WTC11 (cell line): ENCODE results near the gene SH3GL2. TPM values are rescaled to one million over a fixed set of nuclear protein-coding genes. Genes with fewer than 3 reads are reported as not detected.

Source experiments
- ATAC-seq: fragments of 200-7000 bp; cut with Tn5 transposase; 2 replicates; pipeline ENCODE4 v1.10.0; 2021; ENCODE audit warnings: mild to moderate bottlenecking, moderate library complexity
- CTCF ChIA-PET: fragments of 300-600 bp; sonication (Branson Sonifier 250); formaldehyde crosslinking; loops from one replicate; lab custom pipeline; 2021; ENCODE audit warnings: antibody characterized with exemption; lab: Charles Lee
- POLR2A ChIA-PET: fragments of 350-600 bp; sonication (Branson Sonifier 250); formaldehyde crosslinking; loops from one replicate; lab custom pipeline; 2021; ENCODE audit warnings: antibody characterized with exemption; lab: Charles Lee
- DNase-seq: peaks from one replicate; pipeline ENCODE4 v3.0.0; 2021; ENCODE audit warnings: low spot score
- H3K27ac Mint-ChIP-seq: 2 replicates; pipeline ENCODE4 v1.8.0; 2021; ENCODE audit warnings: mixed read lengths
- H3K27me3 Mint-ChIP-seq: 2 replicates; pipeline ENCODE4 v1.8.0; 2021; ENCODE audit warnings: low read depth, mild to moderate bottlenecking, moderate library complexity, mixed read lengths
- H3K36me3 Mint-ChIP-seq: 2 replicates; pipeline ENCODE4 v1.8.0; 2021; ENCODE audit warnings: mixed read lengths
- H3K4me1 Mint-ChIP-seq: 2 replicates; pipeline ENCODE4 v1.8.0; 2022; ENCODE audit warnings: mixed read lengths
- H3K4me3 Mint-ChIP-seq: 2 replicates; pipeline ENCODE4 v1.8.0; 2021; ENCODE audit warnings: mild to moderate bottlenecking, moderate library complexity, mixed read lengths
- H3K9me3 Mint-ChIP-seq: 2 replicates; pipeline ENCODE4 v1.8.0; 2021; ENCODE audit warnings: mixed read lengths
- ETV6 ChIP-seq: sonication (generic); formaldehyde crosslinking; IDR thresholded peaks from 2 replicates; pipeline ENCODE4 v1.8.1; 2022; ENCODE audit warnings: mild to moderate bottlenecking, missing genetic modification reagents
- FOXK1 ChIP-seq: sonication (generic); formaldehyde crosslinking; IDR thresholded peaks from 2 replicates; pipeline ENCODE4 v1.8.0; 2022; ENCODE audit warnings: mild to moderate bottlenecking, moderate library complexity, missing genetic modification reagents
- FOXP1 ChIP-seq: sonication (generic); formaldehyde crosslinking; IDR thresholded peaks from 2 replicates; pipeline ENCODE4 v1.8.0; 2022; ENCODE audit warnings: missing genetic modification reagents, mild to moderate bottlenecking, moderate library complexity, borderline replicate concordance
- IRF2 ChIP-seq: sonication (generic); formaldehyde crosslinking; IDR thresholded peaks from 2 replicates; pipeline ENCODE4 v1.8.0; 2022; ENCODE audit warnings: low read depth, missing genetic modification reagents, borderline replicate concordance
- NFYB ChIP-seq: sonication (generic); formaldehyde crosslinking; conservative IDR thresholded peaks from 2 replicates; pipeline ENCODE4 v1.8.0; 2022; ENCODE audit warnings: low read depth, missing genetic modification reagents
- NR1H2 ChIP-seq: sonication (generic); formaldehyde crosslinking; IDR thresholded peaks from 2 replicates; pipeline ENCODE4 v1.9.0; 2021; ENCODE audit warnings: mild to moderate bottlenecking, moderate library complexity, missing genetic modification reagents
- SMAD3 ChIP-seq: sonication (generic); formaldehyde crosslinking; IDR thresholded peaks from 2 replicates; pipeline ENCODE4 v1.8.0; 2022; ENCODE audit warnings: missing genetic modification reagents, mild to moderate bottlenecking, borderline replicate concordance
- TEAD4 ChIP-seq: sonication (generic); formaldehyde crosslinking; IDR thresholded peaks from 2 replicates; pipeline ENCODE4 v1.8.0; 2022; ENCODE audit warnings: mild to moderate bottlenecking, missing genetic modification reagents
- ZNF263 ChIP-seq: sonication (generic); formaldehyde crosslinking; IDR thresholded peaks from 2 replicates; pipeline ENCODE4 v1.8.1; 2022; ENCODE audit warnings: low read depth, mild to moderate bottlenecking, moderate library complexity, missing genetic modification reagents
- ZNF416 ChIP-seq: fragments of 250-450 bp; sonication (Bioruptor Pico); IDR thresholded peaks from 2 replicates; pipeline ENCODE4 v1.9.0; 2021; ENCODE audit warnings: mild to moderate bottlenecking, inconsistent platforms
- ZNF423 ChIP-seq: fragments of 250-450 bp; sonication (Bioruptor Pico); IDR thresholded peaks from 2 replicates; pipeline ENCODE4 v2.1.2; 2022; ENCODE audit warnings: mild to moderate bottlenecking, moderate library complexity
- total RNA-seq: library from RNA; stranded (reverse); gene quantifications from 3 replicates; pipeline ENCODE4 v1.2.3, GENCODE V29; 2021
- TF ChIP-seq, protein P1 (sequence below): sonication (generic); formaldehyde crosslinking; conservative IDR thresholded peaks from 2 replicates; pipeline ENCODE4 v1.8.1; 2023; ENCODE audit warnings: mild to moderate bottlenecking, low read depth, missing genetic modification reagents, moderate library complexity
- TF ChIP-seq, protein P2 (sequence below): sonication (generic); formaldehyde crosslinking; conservative IDR thresholded peaks from 2 replicates; pipeline ENCODE4 v1.8.1; 2022; ENCODE audit warnings: mild to moderate bottlenecking, missing genetic modification reagents
- TF ChIP-seq, protein P3 (sequence below): sonication (generic); formaldehyde crosslinking; IDR thresholded peaks from 2 replicates; pipeline ENCODE4 v1.8.1; 2022; ENCODE audit warnings: mild to moderate bottlenecking, moderate library complexity, missing genetic modification reagents
- TF ChIP-seq, protein P4 (sequence below): sonication (generic); formaldehyde crosslinking; IDR thresholded peaks from 2 replicates; pipeline ENCODE4 v1.8.0; 2023; ENCODE audit warnings: missing genetic modification reagents
- TF ChIP-seq, protein P5 (sequence below): sonication (generic); formaldehyde crosslinking; IDR thresholded peaks from 2 replicates; pipeline ENCODE4 v1.8.1; 2023; ENCODE audit warnings: mild to moderate bottlenecking, missing genetic modification reagents
- TF ChIP-seq, protein P6 (sequence below): sonication (generic); formaldehyde crosslinking; IDR thresholded peaks from 2 replicates; pipeline ENCODE4 v1.8.1; 2022; ENCODE audit warnings: mild to moderate bottlenecking, missing genetic modification reagents, moderate library complexity, borderline replicate concordance
- TF ChIP-seq, protein P7 (sequence below): sonication (generic); formaldehyde crosslinking; IDR thresholded peaks from 2 replicates; pipeline ENCODE4 v1.8.0; 2022; ENCODE audit warnings: mild to moderate bottlenecking, missing genetic modification reagents
- TF ChIP-seq, protein P8 (sequence below): sonication (generic); formaldehyde crosslinking; IDR thresholded peaks from 2 replicates; pipeline ENCODE4 v1.8.0; 2022; ENCODE audit warnings: mild to moderate bottlenecking, missing genetic modification reagents
- TF ChIP-seq, protein P9 (sequence below): fragments of 250-450 bp; sonication (Bioruptor Pico); IDR thresholded peaks from 2 replicates; pipeline ENCODE4 v1.9.0; 2021; ENCODE audit warnings: mild to moderate bottlenecking

SH3GL2 gene
- total RNA-seq, 1 experiment from 2014 or later = 4.2 TPM

DNA sequence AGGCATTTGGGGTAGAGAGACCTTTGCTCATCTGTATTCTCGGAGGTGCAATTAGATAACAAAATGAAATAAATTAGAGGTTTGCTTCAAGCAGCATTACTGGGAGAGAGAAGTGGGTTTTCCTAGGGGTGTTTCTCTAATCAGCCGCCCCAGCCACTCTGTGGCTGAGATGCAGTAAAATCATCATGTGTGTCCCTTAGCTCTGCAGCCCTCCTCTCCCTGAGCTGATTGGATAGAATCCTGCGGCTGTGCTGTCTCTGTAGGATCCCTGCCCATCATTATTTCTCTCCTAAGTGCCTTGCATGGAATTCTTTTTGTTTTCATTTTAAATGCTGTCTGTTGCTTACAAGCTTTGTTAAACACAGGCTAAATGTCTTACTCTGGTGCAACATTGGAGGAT lies 171.4 kb downstream of the SH3GL2 start:
- no peaks in the 10 kb centered on the region for H3K27me3 Mint-ChIP-seq
- no peaks in the 10 kb centered on the region for H3K36me3 Mint-ChIP-seq
- ATAC-seq = peak; percentile 44; the same call in 1 of the 2 replicates
- POLR2A ChIA-PET = no interaction called here
- CTCF ChIA-PET = no interaction called here
- H3K9me3 Mint-ChIP-seq = peaks cover 15% of the 10 kb centered on the region
- TF ChIP-seq ZNF416 = no peak
- TF ChIP-seq, protein P1, sequence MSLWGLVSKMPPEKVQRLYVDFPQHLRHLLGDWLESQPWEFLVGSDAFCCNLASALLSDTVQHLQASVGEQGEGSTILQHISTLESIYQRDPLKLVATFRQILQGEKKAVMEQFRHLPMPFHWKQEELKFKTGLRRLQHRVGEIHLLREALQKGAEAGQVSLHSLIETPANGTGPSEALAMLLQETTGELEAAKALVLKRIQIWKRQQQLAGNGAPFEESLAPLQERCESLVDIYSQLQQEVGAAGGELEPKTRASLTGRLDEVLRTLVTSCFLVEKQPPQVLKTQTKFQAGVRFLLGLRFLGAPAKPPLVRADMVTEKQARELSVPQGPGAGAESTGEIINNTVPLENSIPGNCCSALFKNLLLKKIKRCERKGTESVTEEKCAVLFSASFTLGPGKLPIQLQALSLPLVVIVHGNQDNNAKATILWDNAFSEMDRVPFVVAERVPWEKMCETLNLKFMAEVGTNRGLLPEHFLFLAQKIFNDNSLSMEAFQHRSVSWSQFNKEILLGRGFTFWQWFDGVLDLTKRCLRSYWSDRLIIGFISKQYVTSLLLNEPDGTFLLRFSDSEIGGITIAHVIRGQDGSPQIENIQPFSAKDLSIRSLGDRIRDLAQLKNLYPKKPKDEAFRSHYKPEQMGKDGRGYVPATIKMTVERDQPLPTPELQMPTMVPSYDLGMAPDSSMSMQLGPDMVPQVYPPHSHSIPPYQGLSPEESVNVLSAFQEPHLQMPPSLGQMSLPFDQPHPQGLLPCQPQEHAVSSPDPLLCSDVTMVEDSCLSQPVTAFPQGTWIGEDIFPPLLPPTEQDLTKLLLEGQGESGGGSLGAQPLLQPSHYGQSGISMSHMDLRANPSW = no peak
- TF ChIP-seq TEAD4 (CRISPR knock-in tag) = no peak
- no peak for TF ChIP-seq FOXK1 (CRISPR knock-in tag)
- no peak for TF ChIP-seq ETV6 (CRISPR knock-in tag)
- TF ChIP-seq NFYB (CRISPR knock-in tag) = no peak
- TF ChIP-seq, protein P2, sequence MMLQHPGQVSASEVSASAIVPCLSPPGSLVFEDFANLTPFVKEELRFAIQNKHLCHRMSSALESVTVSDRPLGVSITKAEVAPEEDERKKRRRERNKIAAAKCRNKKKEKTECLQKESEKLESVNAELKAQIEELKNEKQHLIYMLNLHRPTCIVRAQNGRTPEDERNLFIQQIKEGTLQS (CRISPR knock-in tag) = no peak
- TF ChIP-seq, protein P3, sequence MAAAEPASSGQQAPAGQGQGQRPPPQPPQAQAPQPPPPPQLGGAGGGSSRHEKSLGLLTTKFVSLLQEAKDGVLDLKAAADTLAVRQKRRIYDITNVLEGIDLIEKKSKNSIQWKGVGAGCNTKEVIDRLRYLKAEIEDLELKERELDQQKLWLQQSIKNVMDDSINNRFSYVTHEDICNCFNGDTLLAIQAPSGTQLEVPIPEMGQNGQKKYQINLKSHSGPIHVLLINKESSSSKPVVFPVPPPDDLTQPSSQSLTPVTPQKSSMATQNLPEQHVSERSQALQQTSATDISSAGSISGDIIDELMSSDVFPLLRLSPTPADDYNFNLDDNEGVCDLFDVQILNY (CRISPR knock-in tag) = no peak
- TF ChIP-seq IRF2 (CRISPR knock-in tag) = no peak
- TF ChIP-seq, protein P4, sequence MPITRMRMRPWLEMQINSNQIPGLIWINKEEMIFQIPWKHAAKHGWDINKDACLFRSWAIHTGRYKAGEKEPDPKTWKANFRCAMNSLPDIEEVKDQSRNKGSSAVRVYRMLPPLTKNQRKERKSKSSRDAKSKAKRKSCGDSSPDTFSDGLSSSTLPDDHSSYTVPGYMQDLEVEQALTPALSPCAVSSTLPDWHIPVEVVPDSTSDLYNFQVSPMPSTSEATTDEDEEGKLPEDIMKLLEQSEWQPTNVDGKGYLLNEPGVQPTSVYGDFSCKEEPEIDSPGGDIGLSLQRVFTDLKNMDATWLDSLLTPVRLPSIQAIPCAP (CRISPR knock-in tag) = no peak
- TF ChIP-seq ZNF263 (CRISPR knock-in tag) = no peak
- no peak for TF ChIP-seq ZNF423 (CRISPR knock-in tag)
- TF ChIP-seq, protein P5, sequence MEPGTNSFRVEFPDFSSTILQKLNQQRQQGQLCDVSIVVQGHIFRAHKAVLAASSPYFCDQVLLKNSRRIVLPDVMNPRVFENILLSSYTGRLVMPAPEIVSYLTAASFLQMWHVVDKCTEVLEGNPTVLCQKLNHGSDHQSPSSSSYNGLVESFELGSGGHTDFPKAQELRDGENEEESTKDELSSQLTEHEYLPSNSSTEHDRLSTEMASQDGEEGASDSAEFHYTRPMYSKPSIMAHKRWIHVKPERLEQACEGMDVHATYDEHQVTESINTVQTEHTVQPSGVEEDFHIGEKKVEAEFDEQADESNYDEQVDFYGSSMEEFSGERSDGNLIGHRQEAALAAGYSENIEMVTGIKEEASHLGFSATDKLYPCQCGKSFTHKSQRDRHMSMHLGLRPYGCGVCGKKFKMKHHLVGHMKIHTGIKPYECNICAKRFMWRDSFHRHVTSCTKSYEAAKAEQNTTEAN (CRISPR knock-in tag) = no peak
- TF ChIP-seq, protein P6, sequence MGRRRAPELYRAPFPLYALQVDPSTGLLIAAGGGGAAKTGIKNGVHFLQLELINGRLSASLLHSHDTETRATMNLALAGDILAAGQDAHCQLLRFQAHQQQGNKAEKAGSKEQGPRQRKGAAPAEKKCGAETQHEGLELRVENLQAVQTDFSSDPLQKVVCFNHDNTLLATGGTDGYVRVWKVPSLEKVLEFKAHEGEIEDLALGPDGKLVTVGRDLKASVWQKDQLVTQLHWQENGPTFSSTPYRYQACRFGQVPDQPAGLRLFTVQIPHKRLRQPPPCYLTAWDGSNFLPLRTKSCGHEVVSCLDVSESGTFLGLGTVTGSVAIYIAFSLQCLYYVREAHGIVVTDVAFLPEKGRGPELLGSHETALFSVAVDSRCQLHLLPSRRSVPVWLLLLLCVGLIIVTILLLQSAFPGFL (CRISPR knock-in tag) = no peak
- TF ChIP-seq, protein P7, sequence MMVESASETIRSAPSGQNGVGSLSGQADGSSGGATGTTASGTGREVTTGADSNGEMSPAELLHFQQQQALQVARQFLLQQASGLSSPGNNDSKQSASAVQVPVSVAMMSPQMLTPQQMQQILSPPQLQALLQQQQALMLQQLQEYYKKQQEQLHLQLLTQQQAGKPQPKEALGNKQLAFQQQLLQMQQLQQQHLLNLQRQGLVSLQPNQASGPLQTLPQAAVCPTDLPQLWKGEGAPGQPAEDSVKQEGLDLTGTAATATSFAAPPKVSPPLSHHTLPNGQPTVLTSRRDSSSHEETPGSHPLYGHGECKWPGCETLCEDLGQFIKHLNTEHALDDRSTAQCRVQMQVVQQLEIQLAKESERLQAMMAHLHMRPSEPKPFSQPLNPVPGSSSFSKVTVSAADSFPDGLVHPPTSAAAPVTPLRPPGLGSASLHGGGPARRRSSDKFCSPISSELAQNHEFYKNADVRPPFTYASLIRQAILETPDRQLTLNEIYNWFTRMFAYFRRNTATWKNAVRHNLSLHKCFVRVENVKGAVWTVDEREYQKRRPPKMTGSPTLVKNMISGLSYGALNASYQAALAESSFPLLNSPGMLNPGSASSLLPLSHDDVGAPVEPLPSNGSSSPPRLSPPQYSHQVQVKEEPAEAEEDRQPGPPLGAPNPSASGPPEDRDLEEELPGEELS = no peak
- no peak for TF ChIP-seq NR1H2 (CRISPR knock-in tag)
- no peak for TF ChIP-seq SMAD3
- TF ChIP-seq, protein P8, sequence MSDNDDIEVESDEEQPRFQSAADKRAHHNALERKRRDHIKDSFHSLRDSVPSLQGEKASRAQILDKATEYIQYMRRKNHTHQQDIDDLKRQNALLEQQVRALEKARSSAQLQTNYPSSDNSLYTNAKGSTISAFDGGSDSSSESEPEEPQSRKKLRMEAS (CRISPR knock-in tag) = no peak
- TF ChIP-seq, protein P9, sequence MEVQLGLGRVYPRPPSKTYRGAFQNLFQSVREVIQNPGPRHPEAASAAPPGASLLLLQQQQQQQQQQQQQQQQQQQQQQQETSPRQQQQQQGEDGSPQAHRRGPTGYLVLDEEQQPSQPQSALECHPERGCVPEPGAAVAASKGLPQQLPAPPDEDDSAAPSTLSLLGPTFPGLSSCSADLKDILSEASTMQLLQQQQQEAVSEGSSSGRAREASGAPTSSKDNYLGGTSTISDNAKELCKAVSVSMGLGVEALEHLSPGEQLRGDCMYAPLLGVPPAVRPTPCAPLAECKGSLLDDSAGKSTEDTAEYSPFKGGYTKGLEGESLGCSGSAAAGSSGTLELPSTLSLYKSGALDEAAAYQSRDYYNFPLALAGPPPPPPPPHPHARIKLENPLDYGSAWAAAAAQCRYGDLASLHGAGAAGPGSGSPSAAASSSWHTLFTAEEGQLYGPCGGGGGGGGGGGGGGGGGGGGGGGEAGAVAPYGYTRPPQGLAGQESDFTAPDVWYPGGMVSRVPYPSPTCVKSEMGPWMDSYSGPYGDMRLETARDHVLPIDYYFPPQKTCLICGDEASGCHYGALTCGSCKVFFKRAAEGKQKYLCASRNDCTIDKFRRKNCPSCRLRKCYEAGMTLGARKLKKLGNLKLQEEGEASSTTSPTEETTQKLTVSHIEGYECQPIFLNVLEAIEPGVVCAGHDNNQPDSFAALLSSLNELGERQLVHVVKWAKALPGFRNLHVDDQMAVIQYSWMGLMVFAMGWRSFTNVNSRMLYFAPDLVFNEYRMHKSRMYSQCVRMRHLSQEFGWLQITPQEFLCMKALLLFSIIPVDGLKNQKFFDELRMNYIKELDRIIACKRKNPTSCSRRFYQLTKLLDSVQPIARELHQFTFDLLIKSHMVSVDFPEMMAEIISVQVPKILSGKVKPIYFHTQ = no peak
- no peak for TF ChIP-seq FOXP1 (CRISPR knock-in tag)
- no peak for DNase-seq
- no peaks in the 10 kb centered on the region for H3K4me1 Mint-ChIP-seq
- H3K27ac Mint-ChIP-seq = no peak overlapping the region
- no peak overlapping the region for H3K4me3 Mint-ChIP-seq
